ENCODE data around the gene WWOX.

The WWOX gene

GRCh38 chr16:78566397-78567073 lies 467.1 kb downstream of the WWOX start:
- no peak for TF ChIP-seq CTCF (IDR thresholded peaks at IDR 0.05; ENCODE audit: insufficient read depth, low read depth, low read length, missing control alignments)
- H3K4me3 ChIP-seq (ENCODE audit: low read depth, low read length): no peak overlapping the region
- no peak for DNase-seq (ENCODE audit: low read depth)

- DNase-seq (ENCODE audit: low read depth): no peak
- no peak overlapping the region for H3K4me3 ChIP-seq (ENCODE audit: low read depth, low read length)
- TF ChIP-seq CTCF (IDR thresholded peaks at IDR 0.05; ENCODE audit: insufficient read depth, low read depth, low read length, missing control alignments): no peak
Observed at GRCh38 chr16:78570399-78571141, 471.1 kb downstream of the WWOX start.

GRCh38 chr16:78571434-78571833 lies 472.0 kb downstream of the WWOX start:
- no peak for DNase-seq (ENCODE audit: low read depth)
- no peak for TF ChIP-seq CTCF (IDR thresholded peaks at IDR 0.05; ENCODE audit: insufficient read depth, low read depth, low read length, missing control alignments)

GRCh38 chr16:78571898-78572358 lies 472.5 kb downstream of the WWOX start:
- no peak for DNase-seq (ENCODE audit: low read depth)
- no peak overlapping the region for H3K4me3 ChIP-seq (ENCODE audit: low read depth, low read length)
- TF ChIP-seq CTCF (IDR thresholded peaks at IDR 0.05; ENCODE audit: insufficient read depth, low read depth, low read length, missing control alignments): no peak

More at GRCh38 chr16:78571434-78571833, 472.0 kb downstream of the WWOX start:
- no peak overlapping the region for H3K4me3 ChIP-seq (ENCODE audit: low read depth, low read length)

- no peak overlapping the region for H3K4me3 ChIP-seq (ENCODE audit: low read depth, low read length)
- no peak for TF ChIP-seq CTCF (IDR thresholded peaks at IDR 0.05; ENCODE audit: insufficient read depth, low read depth, low read length, missing control alignments)
- no peak for DNase-seq (ENCODE audit: low read depth)
Observed at GRCh38 chr16:78574571-78574970, 475.1 kb downstream of the WWOX start.

GRCh38 chr16:78576941-78577340 lies 477.5 kb downstream of the WWOX start:
- no peak overlapping the region for H3K4me3 ChIP-seq (ENCODE audit: low read depth, low read length)
- no peak for TF ChIP-seq CTCF (IDR thresholded peaks at IDR 0.05; ENCODE audit: insufficient read depth, low read depth, low read length, missing control alignments)
- no peak for DNase-seq (ENCODE audit: low read depth)
